ENCODE results near the gene PLEKHM3. TPM values are rescaled to one million over a fixed set of nuclear protein-coding genes. Genes with fewer than 3 reads are reported as not detected.

Gene PLEKHM3
- polyA plus RNA-seq, 1 donor (not counting 4 experiments of a cell fraction or from before 2014, with no cell fraction given): 2.9 TPM

DNA sequence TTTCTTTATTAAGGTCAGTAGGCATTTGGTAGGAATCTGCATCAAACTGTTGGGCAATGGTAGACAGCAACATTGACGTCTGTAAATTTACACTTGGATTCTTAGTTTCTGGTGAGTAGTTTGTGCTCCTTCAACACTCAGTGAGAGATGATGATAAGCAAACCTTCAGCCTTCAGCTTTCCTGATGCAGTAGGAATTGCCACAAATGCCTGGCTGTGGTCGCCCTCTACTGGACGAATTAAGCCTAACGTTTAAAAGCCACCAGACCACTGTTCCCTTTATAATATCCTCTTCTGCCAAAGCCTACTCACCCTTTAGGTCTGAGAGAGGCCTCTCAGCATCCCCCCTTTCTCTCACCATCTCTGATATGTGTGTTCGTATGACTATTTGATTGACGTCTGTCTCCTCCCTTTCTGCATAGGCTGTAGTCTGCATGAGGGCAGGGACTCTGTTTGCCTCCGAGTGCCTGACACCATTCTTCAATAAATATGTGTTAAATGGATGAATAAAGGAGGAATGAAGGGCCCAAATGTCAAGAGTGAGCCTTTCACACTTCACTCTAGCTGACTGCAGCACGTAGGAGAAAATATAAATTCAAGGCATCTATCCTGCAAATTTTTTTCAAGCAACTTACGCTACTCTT is 47.0 kb upstream of the PLEKHM3 start:
- peak; percentile 21 for DNase-seq (ENCODE audit: low read depth, low spot score)

DNA sequence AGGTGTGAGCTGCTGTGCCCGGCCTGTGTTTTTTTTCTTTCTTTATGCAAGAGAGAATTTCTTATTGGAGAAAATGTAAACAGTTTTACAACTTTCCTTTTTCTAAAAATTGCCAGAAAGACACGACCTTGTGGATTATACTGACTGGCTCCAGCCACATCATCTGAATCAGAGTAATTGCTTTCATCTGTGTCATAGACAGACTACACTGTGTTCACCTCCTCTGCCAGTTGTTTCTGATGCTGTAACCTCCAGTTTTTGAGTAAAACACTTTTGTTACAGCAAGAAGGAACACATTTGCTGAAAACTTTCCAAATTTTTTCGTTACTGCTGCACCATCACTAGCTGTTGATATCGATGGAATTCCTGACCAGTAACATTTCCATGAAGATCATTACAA is 43.9 kb upstream of the PLEKHM3 start:
- DNase-seq (ENCODE audit: low read depth, low spot score): no peak
- no peak overlapping the region for H3K9ac ChIP-seq (ENCODE audit: control insufficient read depth, extremely low read depth, insufficient read depth, low read length)
- TF ChIP-seq EZH2 (IDR thresholded peaks at IDR 0.05; ENCODE audit: low read length): no peak
- TF ChIP-seq, protein P1, sequence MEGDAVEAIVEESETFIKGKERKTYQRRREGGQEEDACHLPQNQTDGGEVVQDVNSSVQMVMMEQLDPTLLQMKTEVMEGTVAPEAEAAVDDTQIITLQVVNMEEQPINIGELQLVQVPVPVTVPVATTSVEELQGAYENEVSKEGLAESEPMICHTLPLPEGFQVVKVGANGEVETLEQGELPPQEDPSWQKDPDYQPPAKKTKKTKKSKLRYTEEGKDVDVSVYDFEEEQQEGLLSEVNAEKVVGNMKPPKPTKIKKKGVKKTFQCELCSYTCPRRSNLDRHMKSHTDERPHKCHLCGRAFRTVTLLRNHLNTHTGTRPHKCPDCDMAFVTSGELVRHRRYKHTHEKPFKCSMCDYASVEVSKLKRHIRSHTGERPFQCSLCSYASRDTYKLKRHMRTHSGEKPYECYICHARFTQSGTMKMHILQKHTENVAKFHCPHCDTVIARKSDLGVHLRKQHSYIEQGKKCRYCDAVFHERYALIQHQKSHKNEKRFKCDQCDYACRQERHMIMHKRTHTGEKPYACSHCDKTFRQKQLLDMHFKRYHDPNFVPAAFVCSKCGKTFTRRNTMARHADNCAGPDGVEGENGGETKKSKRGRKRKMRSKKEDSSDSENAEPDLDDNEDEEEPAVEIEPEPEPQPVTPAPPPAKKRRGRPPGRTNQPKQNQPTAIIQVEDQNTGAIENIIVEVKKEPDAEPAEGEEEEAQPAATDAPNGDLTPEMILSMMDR (optimal IDR thresholded peaks at IDR 0.05 in 1 of 3, IDR thresholded peaks at IDR 0.05 in 1 of 3, conservative IDR thresholded peaks at IDR 0.05 in 1 of 3; ENCODE audit: extremely low read depth in 1 of 3, insufficient read depth in 2 of 3, low read length in 3 of 3): no peak
- H3K27me3 ChIP-seq (ENCODE audit: control insufficient read depth, extremely low read depth, insufficient read depth, low read length): no peaks in the 10 kb centered on the region
- no peak overlapping the region for H3K27ac ChIP-seq (ENCODE audit: control insufficient read depth, insufficient read depth, low read length)
- H3K79me2 ChIP-seq (ENCODE audit: control insufficient read depth, insufficient read depth, low read length): no peaks in the 10 kb centered on the region
- no peaks in the 10 kb centered on the region for H4K20me1 ChIP-seq (ENCODE audit: control insufficient read depth, extremely low read depth, insufficient read depth, low read length)
- FAIRE-seq: no peak
- no peaks in the 10 kb centered on the region for H3K36me3 ChIP-seq (ENCODE audit: control insufficient read depth in 2 of 2, extremely low read depth in 1 of 2, insufficient read depth in 2 of 2, low read length in 2 of 2)
- no peaks in the 10 kb centered on the region for H3K9me3 ChIP-seq (ENCODE audit: control insufficient read depth, low read depth, low read length)
- H3K9me1 ChIP-seq (ENCODE audit: control insufficient read depth, extremely low read depth, insufficient read depth, low read length): no peaks in the 10 kb centered on the region
- peaks cover 6% of the 10 kb centered on the region for H3K4me1 ChIP-seq (ENCODE audit: control insufficient read depth, extremely low read depth, insufficient read depth, low read length)
- no peak overlapping the region for H3K4me3 ChIP-seq (ENCODE audit: control insufficient read depth in 2 of 3, extremely low read depth in 1 of 3, insufficient read depth in 2 of 3, low read depth in 1 of 3, low read length in 3 of 3)
- no peak overlapping the region for H3K4me2 ChIP-seq (ENCODE audit: control insufficient read depth, extremely low read depth, insufficient read depth, low read depth, low read length)
- dilution Hi-C loops (cut with MboI; ENCODE audit: extremely low pct_ligation_motif_present, low sequenced_read_pairs): loop anchor here (25.0 kb wide), 1 partner anchor 307 kb away; the partner anchor contains the start of gene FZD5
- no peak overlapping the region for H2AFZ ChIP-seq (ENCODE audit: control insufficient read depth, low read length)

More for the DNA sequence above, 47.0 kb upstream of the PLEKHM3 start:
- H3K27me3 ChIP-seq (ENCODE audit: control insufficient read depth, extremely low read depth, insufficient read depth, low read length): no peaks in the 10 kb centered on the region
- no peak overlapping the region for H2AFZ ChIP-seq (ENCODE audit: control insufficient read depth, low read length)
- H3K27ac ChIP-seq (ENCODE audit: control insufficient read depth, insufficient read depth, low read length): no peak overlapping the region
- dilution Hi-C loops (cut with MboI; ENCODE audit: extremely low pct_ligation_motif_present, low sequenced_read_pairs): loop anchor here (25.0 kb wide), 1 partner anchor 310 kb away; the partner anchor contains the start of gene FZD5
- H3K4me2 ChIP-seq (ENCODE audit: control insufficient read depth, extremely low read depth, insufficient read depth, low read depth, low read length): no peak overlapping the region
- no peaks in the 10 kb centered on the region for H4K20me1 ChIP-seq (ENCODE audit: control insufficient read depth, extremely low read depth, insufficient read depth, low read length)
- no peak overlapping the region for H3K9ac ChIP-seq (ENCODE audit: control insufficient read depth, extremely low read depth, insufficient read depth, low read length)
- H3K79me2 ChIP-seq (ENCODE audit: control insufficient read depth, insufficient read depth, low read length): no peaks in the 10 kb centered on the region
- TF ChIP-seq, protein P1 (optimal IDR thresholded peaks at IDR 0.05 in 1 of 3, IDR thresholded peaks at IDR 0.05 in 1 of 3, conservative IDR thresholded peaks at IDR 0.05 in 1 of 3; ENCODE audit: extremely low read depth in 1 of 3, insufficient read depth in 2 of 3, low read length in 3 of 3): peak; percentile 79 to 85 (median 81)
- no peak for TF ChIP-seq EZH2 (IDR thresholded peaks at IDR 0.05; ENCODE audit: low read length)
- no peaks in the 10 kb centered on the region for H3K9me1 ChIP-seq (ENCODE audit: control insufficient read depth, extremely low read depth, insufficient read depth, low read length)
- no peaks in the 10 kb centered on the region for H3K36me3 ChIP-seq (ENCODE audit: control insufficient read depth in 2 of 2, extremely low read depth in 1 of 2, insufficient read depth in 2 of 2, low read length in 2 of 2)
- FAIRE-seq: peak; percentile 84
- no peaks in the 10 kb centered on the region for H3K4me1 ChIP-seq (ENCODE audit: control insufficient read depth, extremely low read depth, insufficient read depth, low read length)
- H3K9me3 ChIP-seq (ENCODE audit: control insufficient read depth, low read depth, low read length): no peaks in the 10 kb centered on the region
- no peak overlapping the region for H3K4me3 ChIP-seq (ENCODE audit: control insufficient read depth in 2 of 3, extremely low read depth in 1 of 3, insufficient read depth in 2 of 3, low read depth in 1 of 3, low read length in 3 of 3)

Data from keratinocyte (primary cell).